K562 (cell line): ENCODE measurements around the gene BBLN. TPM values are rescaled to one million over a fixed set of nuclear protein-coding genes. Genes with fewer than 3 reads are reported as not detected.

Experiments
- ETV6 ChIP-seq, 3 experiments: fragments of 150-350 bp in 1 of 3; sonication (generic) in 1 of 3; formaldehyde crosslinking in 1 of 3; IDR thresholded peaks; 2 replicates each; pipeline versions ENCODE4 v1.6.1 to v1.8.0; 2014 to 2022; ENCODE audit warnings: borderline replicate concordance in 2 of 3, low read depth in 2 of 3, antibody characterized with exemption in 1 of 3, low read length in 1 of 3, mild to moderate bottlenecking in 1 of 3, missing genetic modification reagents in 1 of 3
- RBM15 ChIP-seq: fragments of 200-400 bp; formaldehyde crosslinking; IDR thresholded peaks from 2 replicates; pipeline ENCODE4 v1.6.1; 2018; ENCODE audit warnings: mild to moderate bottlenecking, low read length, moderate library complexity; ENCODE audit not compliant: insufficient read depth
- TCF7L2 ChIP-seq: fragments of 150-350 bp; IDR thresholded peaks from 2 replicates; pipeline ENCODE4 v1.6.1; 2016; ENCODE audit warnings: low read depth, mild to moderate bottlenecking, low read length, moderate library complexity
- ZNF274 ChIP-seq: IDR thresholded peaks from 2 replicates; pipeline ENCODE4 v1.6.1; 2011; ENCODE audit warnings: low read depth, mild to moderate bottlenecking, low read length, moderate library complexity, borderline replicate concordance
- polyA plus RNA-seq, 8 experiments: library from polyadenylated mRNA; depleted of rRNA in 4 of 8; stranded (reverse) in 5 of 8; unstranded in 3 of 8; fragments of >200 nt; fragmentation: Nextera tagmentation in 2 of 8; fragmentation: Illumina TruSeq in 1 of 8; extraction: Ambion mirVana in 2 of 8; extraction: Trizol in 1 of 8; gene quantifications; 2 replicates each; pipeline versions ENCODE4 v1.2.1 to v1.2.3, GENCODE V29; 2011 to 2014; ENCODE audit warnings: inconsistent platforms in 1 of 8, missing spikeins in 1 of 8
- total RNA-seq, 7 experiments: library from RNA; depleted of rRNA in 6 of 7; stranded (reverse); fragments of >200 nt in 6 of 7; fragmentation: Illumina TruSeq in 2 of 7; extraction: Trizol in 2 of 7; gene quantifications; 2 replicates each; pipeline versions ENCODE4 v1.2.1 to v1.2.3, GENCODE V29; 2011 to 2021; ENCODE audit warnings: low replicate concordance in 1 of 7
- TF ChIP-seq, protein P1 (sequence below): fragments of 450-650 bp; IDR thresholded peaks from 2 replicates; pipeline ENCODE4 v1.6.1; 2018; ENCODE audit not compliant: partially characterized antibody
- TF ChIP-seq, protein P2 (sequence below): fragments of 200-600 bp; sonication (generic); IDR thresholded peaks from one replicate; pipeline ENCODE4 v1.6.1; 2012; ENCODE audit warnings: mild to moderate bottlenecking, low read depth, low read length, inconsistent platforms
- TF ChIP-seq, protein P3 (sequence below): fragments of 450-650 bp; formaldehyde crosslinking; IDR thresholded peaks from 2 replicates; pipeline ENCODE4 v1.4.0; 2020; ENCODE audit warnings: mild to moderate bottlenecking, moderate library complexity

Gene BBLN
- total and polyA plus RNA-seq, 9 of the 15 experiments (the other 6 are each of a cell fraction or from before 2014, with no cell fraction given), result 4.2 to 331 (median 87.1) TPM

DNA sequence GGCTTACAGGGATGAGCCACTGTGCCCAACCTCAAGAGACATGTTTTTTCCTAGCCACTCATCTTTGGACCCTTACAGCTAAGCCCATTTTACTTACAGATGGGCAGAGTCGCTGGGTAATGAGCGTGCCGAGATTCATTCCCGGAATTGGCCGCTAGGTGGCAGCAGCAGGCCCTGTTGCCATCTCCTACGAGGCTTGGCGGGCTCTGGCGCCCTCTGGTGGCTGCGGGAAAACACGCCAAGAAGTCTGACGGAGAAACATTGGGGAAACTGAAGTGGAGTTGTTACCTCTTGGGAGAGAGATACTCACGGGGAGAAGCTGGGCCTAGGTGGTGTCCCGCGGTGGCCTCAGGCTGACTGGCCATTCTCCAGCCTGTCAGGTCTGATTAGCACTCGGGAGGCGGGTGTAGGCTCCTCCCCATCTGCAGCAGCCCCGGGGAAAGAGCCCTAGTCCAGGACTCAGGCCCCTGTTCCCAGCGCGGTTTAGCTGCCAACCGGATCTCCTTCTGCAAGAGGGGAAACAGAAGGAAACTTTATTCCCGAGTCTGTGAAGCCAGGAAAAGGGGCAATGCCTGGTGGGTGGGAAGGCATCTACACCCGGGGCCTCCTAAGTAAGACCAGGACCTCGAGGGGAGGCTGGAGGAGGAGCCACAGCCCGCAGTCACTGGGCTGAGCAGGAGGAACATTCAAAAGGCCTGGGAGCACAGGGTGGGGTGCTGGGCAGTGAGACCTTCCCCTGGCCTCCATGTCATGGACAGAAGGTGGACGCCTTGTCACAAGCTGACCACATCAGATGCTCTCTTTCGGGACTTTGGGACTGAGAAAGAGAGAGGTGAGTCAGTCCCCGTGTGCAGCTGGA is 42.2 kb upstream of the BBLN start (continued):
- TF ChIP-seq, protein P1, sequence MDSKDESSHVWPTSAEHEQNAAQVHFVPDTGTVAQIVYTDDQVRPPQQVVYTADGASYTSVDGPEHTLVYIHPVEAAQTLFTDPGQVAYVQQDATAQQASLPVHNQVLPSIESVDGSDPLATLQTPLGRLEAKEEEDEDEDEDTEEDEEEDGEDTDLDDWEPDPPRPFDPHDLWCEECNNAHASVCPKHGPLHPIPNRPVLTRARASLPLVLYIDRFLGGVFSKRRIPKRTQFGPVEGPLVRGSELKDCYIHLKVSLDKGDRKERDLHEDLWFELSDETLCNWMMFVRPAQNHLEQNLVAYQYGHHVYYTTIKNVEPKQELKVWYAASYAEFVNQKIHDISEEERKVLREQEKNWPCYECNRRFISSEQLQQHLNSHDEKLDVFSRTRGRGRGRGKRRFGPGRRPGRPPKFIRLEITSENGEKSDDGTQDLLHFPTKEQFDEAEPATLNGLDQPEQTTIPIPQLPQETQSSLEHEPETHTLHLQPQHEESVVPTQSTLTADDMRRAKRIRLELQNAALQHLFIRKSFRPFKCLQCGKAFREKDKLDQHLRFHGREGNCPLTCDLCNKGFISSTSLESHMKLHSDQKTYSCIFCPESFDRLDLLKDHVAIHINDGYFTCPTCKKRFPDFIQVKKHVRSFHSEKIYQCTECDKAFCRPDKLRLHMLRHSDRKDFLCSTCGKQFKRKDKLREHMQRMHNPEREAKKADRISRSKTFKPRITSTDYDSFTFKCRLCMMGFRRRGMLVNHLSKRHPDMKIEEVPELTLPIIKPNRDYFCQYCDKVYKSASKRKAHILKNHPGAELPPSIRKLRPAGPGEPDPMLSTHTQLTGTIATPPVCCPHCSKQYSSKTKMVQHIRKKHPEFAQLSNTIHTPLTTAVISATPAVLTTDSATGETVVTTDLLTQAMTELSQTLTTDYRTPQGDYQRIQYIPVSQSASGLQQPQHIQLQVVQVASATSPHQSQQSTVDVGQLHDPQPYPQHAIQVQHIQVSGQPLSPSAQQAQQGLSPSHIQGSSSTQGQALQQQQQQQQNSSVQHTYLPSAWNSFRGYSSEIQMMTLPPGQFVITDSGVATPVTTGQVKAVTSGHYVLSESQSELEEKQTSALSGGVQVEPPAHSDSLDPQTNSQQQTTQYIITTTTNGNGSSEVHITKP, result no peak
- TF ChIP-seq, protein P2, sequence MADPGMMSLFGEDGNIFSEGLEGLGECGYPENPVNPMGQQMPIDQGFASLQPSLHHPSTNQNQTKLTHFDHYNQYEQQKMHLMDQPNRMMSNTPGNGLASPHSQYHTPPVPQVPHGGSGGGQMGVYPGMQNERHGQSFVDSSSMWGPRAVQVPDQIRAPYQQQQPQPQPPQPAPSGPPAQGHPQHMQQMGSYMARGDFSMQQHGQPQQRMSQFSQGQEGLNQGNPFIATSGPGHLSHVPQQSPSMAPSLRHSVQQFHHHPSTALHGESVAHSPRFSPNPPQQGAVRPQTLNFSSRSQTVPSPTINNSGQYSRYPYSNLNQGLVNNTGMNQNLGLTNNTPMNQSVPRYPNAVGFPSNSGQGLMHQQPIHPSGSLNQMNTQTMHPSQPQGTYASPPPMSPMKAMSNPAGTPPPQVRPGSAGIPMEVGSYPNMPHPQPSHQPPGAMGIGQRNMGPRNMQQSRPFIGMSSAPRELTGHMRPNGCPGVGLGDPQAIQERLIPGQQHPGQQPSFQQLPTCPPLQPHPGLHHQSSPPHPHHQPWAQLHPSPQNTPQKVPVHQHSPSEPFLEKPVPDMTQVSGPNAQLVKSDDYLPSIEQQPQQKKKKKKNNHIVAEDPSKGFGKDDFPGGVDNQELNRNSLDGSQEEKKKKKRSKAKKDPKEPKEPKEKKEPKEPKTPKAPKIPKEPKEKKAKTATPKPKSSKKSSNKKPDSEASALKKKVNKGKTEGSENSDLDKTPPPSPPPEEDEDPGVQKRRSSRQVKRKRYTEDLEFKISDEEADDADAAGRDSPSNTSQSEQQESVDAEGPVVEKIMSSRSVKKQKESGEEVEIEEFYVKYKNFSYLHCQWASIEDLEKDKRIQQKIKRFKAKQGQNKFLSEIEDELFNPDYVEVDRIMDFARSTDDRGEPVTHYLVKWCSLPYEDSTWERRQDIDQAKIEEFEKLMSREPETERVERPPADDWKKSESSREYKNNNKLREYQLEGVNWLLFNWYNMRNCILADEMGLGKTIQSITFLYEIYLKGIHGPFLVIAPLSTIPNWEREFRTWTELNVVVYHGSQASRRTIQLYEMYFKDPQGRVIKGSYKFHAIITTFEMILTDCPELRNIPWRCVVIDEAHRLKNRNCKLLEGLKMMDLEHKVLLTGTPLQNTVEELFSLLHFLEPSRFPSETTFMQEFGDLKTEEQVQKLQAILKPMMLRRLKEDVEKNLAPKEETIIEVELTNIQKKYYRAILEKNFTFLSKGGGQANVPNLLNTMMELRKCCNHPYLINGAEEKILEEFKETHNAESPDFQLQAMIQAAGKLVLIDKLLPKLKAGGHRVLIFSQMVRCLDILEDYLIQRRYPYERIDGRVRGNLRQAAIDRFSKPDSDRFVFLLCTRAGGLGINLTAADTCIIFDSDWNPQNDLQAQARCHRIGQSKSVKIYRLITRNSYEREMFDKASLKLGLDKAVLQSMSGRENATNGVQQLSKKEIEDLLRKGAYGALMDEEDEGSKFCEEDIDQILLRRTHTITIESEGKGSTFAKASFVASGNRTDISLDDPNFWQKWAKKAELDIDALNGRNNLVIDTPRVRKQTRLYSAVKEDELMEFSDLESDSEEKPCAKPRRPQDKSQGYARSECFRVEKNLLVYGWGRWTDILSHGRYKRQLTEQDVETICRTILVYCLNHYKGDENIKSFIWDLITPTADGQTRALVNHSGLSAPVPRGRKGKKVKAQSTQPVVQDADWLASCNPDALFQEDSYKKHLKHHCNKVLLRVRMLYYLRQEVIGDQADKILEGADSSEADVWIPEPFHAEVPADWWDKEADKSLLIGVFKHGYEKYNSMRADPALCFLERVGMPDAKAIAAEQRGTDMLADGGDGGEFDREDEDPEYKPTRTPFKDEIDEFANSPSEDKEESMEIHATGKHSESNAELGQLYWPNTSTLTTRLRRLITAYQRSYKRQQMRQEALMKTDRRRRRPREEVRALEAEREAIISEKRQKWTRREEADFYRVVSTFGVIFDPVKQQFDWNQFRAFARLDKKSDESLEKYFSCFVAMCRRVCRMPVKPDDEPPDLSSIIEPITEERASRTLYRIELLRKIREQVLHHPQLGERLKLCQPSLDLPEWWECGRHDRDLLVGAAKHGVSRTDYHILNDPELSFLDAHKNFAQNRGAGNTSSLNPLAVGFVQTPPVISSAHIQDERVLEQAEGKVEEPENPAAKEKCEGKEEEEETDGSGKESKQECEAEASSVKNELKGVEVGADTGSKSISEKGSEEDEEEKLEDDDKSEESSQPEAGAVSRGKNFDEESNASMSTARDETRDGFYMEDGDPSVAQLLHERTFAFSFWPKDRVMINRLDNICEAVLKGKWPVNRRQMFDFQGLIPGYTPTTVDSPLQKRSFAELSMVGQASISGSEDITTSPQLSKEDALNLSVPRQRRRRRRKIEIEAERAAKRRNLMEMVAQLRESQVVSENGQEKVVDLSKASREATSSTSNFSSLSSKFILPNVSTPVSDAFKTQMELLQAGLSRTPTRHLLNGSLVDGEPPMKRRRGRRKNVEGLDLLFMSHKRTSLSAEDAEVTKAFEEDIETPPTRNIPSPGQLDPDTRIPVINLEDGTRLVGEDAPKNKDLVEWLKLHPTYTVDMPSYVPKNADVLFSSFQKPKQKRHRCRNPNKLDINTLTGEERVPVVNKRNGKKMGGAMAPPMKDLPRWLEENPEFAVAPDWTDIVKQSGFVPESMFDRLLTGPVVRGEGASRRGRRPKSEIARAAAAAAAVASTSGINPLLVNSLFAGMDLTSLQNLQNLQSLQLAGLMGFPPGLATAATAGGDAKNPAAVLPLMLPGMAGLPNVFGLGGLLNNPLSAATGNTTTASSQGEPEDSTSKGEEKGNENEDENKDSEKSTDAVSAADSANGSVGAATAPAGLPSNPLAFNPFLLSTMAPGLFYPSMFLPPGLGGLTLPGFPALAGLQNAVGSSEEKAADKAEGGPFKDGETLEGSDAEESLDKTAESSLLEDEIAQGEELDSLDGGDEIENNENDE, result no peak
- TF ChIP-seq ETV6 (IDR thresholded peaks at IDR 0.05; ENCODE audit: borderline replicate concordance in 1 of 2, low read depth in 2 of 2, low read length in 1 of 2) (0 out of 4 replicates have a peak, but pooled peaks of 1 of the 2 experiments have one; percentile 20), ETV6 (CRISPR knock-in tag; IDR thresholded peaks at IDR 0.05; ENCODE audit: borderline replicate concordance) (no peak), TCF7L2 (0 out of 2 replicates have a peak, but pooled peaks have one; percentile 20), RBM15 (no peak), ZNF274 (no peak)
- TF ChIP-seq, protein P3, sequence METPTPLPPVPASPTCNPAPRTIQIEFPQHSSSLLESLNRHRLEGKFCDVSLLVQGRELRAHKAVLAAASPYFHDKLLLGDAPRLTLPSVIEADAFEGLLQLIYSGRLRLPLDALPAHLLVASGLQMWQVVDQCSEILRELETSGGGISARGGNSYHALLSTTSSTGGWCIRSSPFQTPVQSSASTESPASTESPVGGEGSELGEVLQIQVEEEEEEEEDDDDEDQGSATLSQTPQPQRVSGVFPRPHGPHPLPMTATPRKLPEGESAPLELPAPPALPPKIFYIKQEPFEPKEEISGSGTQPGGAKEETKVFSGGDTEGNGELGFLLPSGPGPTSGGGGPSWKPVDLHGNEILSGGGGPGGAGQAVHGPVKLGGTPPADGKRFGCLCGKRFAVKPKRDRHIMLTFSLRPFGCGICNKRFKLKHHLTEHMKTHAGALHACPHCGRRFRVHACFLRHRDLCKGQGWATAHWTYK, result no peak
